H9 (cell line): ENCODE measurements around the gene TRPV3. TPM values are rescaled to one million over a fixed set of nuclear protein-coding genes. Genes with fewer than 3 reads are reported as not detected.
"Not testable (repeated sequence)": the region's sequence is repeated elsewhere in the genome, so short reads cannot be mapped to it uniquely, and the experiment has no call there.

Experiments
- DNase-seq: peaks from one replicate; pipeline ENCODE4 v3.0.0-alpha.2; 2017
- H2AFZ ChIP-seq: one replicate; pipeline ENCODE4 v1.6.1; 2013; ENCODE audit warnings: mild to moderate bottlenecking, low read length, control low read depth, moderate library complexity
- H2AK5ac ChIP-seq: 2 replicates; pipeline ENCODE4 v1.6.1; 2013; ENCODE audit warnings: low read length, control low read depth, mixed read lengths; ENCODE audit not compliant: insufficient read length
- H2BK120ac ChIP-seq: one replicate; pipeline ENCODE4 v1.6.1; 2013; ENCODE audit warnings: low read depth, mild to moderate bottlenecking, low read length, control low read depth, inconsistent platforms; ENCODE audit not compliant: poor library complexity, severe bottlenecking
- H2BK12ac ChIP-seq: 2 replicates; pipeline ENCODE4 v1.6.1; 2013; ENCODE audit warnings: low read length, control low read depth, mixed read lengths, low read depth; ENCODE audit not compliant: insufficient read length
- H2BK15ac ChIP-seq: 2 replicates; pipeline ENCODE4 v1.6.1; 2013; ENCODE audit warnings: low read depth, low read length, control low read depth
- H2BK20ac ChIP-seq: one replicate; pipeline ENCODE4 v1.6.1; 2013; ENCODE audit warnings: low read depth, mild to moderate bottlenecking, low read length, control low read depth, inconsistent platforms; ENCODE audit not compliant: poor library complexity, severe bottlenecking
- H2BK5ac ChIP-seq: 2 replicates; pipeline ENCODE4 v1.6.1; 2013; ENCODE audit warnings: low read length, control low read depth, mixed read lengths; ENCODE audit not compliant: insufficient read length
- H3K14ac ChIP-seq: 2 replicates; pipeline ENCODE4 v1.6.1; 2013; ENCODE audit warnings: low read length, control low read depth; ENCODE audit not compliant: insufficient read depth
- H3K18ac ChIP-seq: 2 replicates; pipeline ENCODE4 v1.6.1; 2013; ENCODE audit warnings: low read depth, mild to moderate bottlenecking, mixed read lengths, low read length, control low read depth; ENCODE audit not compliant: insufficient read length
- H3K23ac ChIP-seq: 2 replicates; pipeline ENCODE4 v1.6.1; 2013; ENCODE audit warnings: low read length, control low read depth, mixed read lengths, low read depth; ENCODE audit not compliant: insufficient read length
- H3K23me2 ChIP-seq: 2 replicates; pipeline ENCODE4 v1.6.1; 2013; ENCODE audit warnings: low read depth, mild to moderate bottlenecking, mixed read lengths, low read length, control low read depth; ENCODE audit not compliant: insufficient read length, poor library complexity, severe bottlenecking
- H3K27ac ChIP-seq: 2 replicates; pipeline ENCODE4 v1.5.1; 2013; ENCODE audit warnings: low read length, control low read depth, mixed read lengths, low read depth; ENCODE audit not compliant: insufficient read length
- H3K27me3 ChIP-seq: 2 replicates; pipeline ENCODE4 v1.6.1; 2013; ENCODE audit warnings: low read length, control low read depth, inconsistent platforms; ENCODE audit not compliant: insufficient read depth
- H3K4ac ChIP-seq: 2 replicates; pipeline ENCODE4 v1.6.1; 2013; ENCODE audit warnings: low read depth, mild to moderate bottlenecking, control low read depth, inconsistent platforms, low read length, moderate library complexity
- H3K4me1 ChIP-seq: 2 replicates; pipeline ENCODE4 v1.6.1; 2013; ENCODE audit warnings: low read length, control low read depth, inconsistent platforms; ENCODE audit not compliant: insufficient read depth
- H3K4me2 ChIP-seq: 2 replicates; pipeline ENCODE4 v1.6.1; 2013; ENCODE audit warnings: low read length, control low read depth, mixed read lengths; ENCODE audit not compliant: insufficient read length, insufficient read depth
- H3K56ac ChIP-seq: 2 replicates; pipeline ENCODE4 v1.6.1; 2013; ENCODE audit warnings: low read depth, mild to moderate bottlenecking, mixed read lengths, low read length, control low read depth; ENCODE audit not compliant: insufficient read length
- H3K79me1 ChIP-seq: 2 replicates; pipeline ENCODE4 v1.6.1; 2013; ENCODE audit warnings: low read depth, mild to moderate bottlenecking, moderate library complexity, low read length, control low read depth, inconsistent platforms; ENCODE audit not compliant: insufficient read depth, poor library complexity, severe bottlenecking
- H3K79me2 ChIP-seq: 2 replicates; pipeline ENCODE4 v1.6.1; 2013; ENCODE audit warnings: low read length, control low read depth, inconsistent platforms; ENCODE audit not compliant: insufficient read depth
- H3K9ac ChIP-seq: 2 replicates; pipeline ENCODE4 v1.6.1; 2013; ENCODE audit warnings: low read length, control low read depth, mixed read lengths; ENCODE audit not compliant: insufficient read length; ENCODE audit errors: extremely low read depth
- H3K9me3 ChIP-seq: one replicate; pipeline ENCODE4 v1.6.1; 2013; ENCODE audit warnings: low read depth, low read length, inconsistent platforms; ENCODE audit not compliant: control insufficient read depth
- H3T11ph ChIP-seq: one replicate; pipeline ENCODE4 v1.6.1; 2013; ENCODE audit warnings: mild to moderate bottlenecking, low read length, control low read depth, inconsistent platforms
- H4K20me1 ChIP-seq: one replicate; pipeline ENCODE4 v1.6.1; 2013; ENCODE audit not compliant: control insufficient read depth, insufficient read length, insufficient read depth
- H4K5ac ChIP-seq: 2 replicates; pipeline ENCODE4 v1.6.1; 2013; ENCODE audit warnings: low read depth, mild to moderate bottlenecking, mixed read lengths, low read length, control low read depth; ENCODE audit not compliant: insufficient read length
- H4K8ac ChIP-seq: replicated peaks from 2 replicates; pipeline ENCODE4 v1.6.1; 2013; ENCODE audit warnings: low read length, control low read depth, mixed read lengths, low read depth; ENCODE audit not compliant: insufficient read length
- H4K91ac ChIP-seq: 2 replicates; pipeline ENCODE4 v1.6.1; 2013; ENCODE audit warnings: low read depth, mild to moderate bottlenecking, moderate library complexity, mixed read lengths, low read length, control low read depth; ENCODE audit not compliant: insufficient read length
- H3K27ac Mint-ChIP-seq, 3 experiments: 2 replicates in 2 of 3; 3 replicates in 1 of 3; pipeline ENCODE4 v1.8.0; 2020 to 2021; ENCODE audit warnings: mixed read lengths in 3 of 3, mild to moderate bottlenecking in 1 of 3, moderate library complexity in 1 of 3
- H3K27me3 Mint-ChIP-seq: 2 replicates; pipeline ENCODE4 v1.8.0; 2021; ENCODE audit warnings: low read depth, mild to moderate bottlenecking, moderate library complexity, mixed read lengths
- H3K36me3 Mint-ChIP-seq, 3 experiments: 2 replicates in 2 of 3; 3 replicates in 1 of 3; pipeline ENCODE4 v1.8.0; 2020 to 2021; ENCODE audit warnings: low read depth in 3 of 3, mixed read lengths in 3 of 3; ENCODE audit not compliant: insufficient read depth in 1 of 3
- H3K4me1 Mint-ChIP-seq, 2 experiments: 2 replicates each; pipeline ENCODE4 v1.8.0; 2020; ENCODE audit warnings: mixed read lengths in 2 of 2
- H3K4me3 Mint-ChIP-seq, 2 experiments: 2 replicates in 1 of 2; 3 replicates in 1 of 2; pipeline ENCODE4 v1.8.0; 2020 to 2021; ENCODE audit warnings: mild to moderate bottlenecking in 2 of 2, mixed read lengths in 2 of 2, moderate library complexity in 1 of 2
- H3K9me3 Mint-ChIP-seq, 2 experiments: 2 replicates in 1 of 2; 3 replicates in 1 of 2; pipeline ENCODE4 v1.8.0; 2020; ENCODE audit warnings: mild to moderate bottlenecking in 2 of 2, mixed read lengths in 2 of 2, moderate library complexity in 1 of 2
- CTCF ChIP-seq: fragments of 200-600 bp; sonication (generic); conservative IDR thresholded peaks from 3 replicates; pipeline ENCODE4 v1.8.0; 2021; ENCODE audit warnings: antibody characterized with exemption, mild to moderate bottlenecking
- WGBS: extraction: QIAGEN DNeasy Blood & Tissue Kit; methylation state at CpG from one replicate; pipeline ENCODE4 v1.1.7; 2013; ENCODE audit warnings: missing lambda C conversion rate, low lambda C conversion rate, mixed read lengths; ENCODE audit not compliant: insufficient read length; ENCODE audit errors: extremely low coverage; 5-methylcytosine and 5-hydroxymethylcytosine counted together
- total RNA-seq: library from RNA; stranded (reverse); gene quantifications from 2 replicates; pipeline ENCODE4 v1.2.1, GENCODE V29; 2021

The TRPV3 gene
- total RNA-seq, 1 experiment from 2014 or later = 0.63 TPM

GRCh38 chr17:3469529-3469928, 88.1 kb downstream of the TRPV3 start:
- no peak overlapping the region for H4K5ac ChIP-seq
- no peak overlapping the region for H4K8ac ChIP-seq
- H2BK5ac ChIP-seq = no peak overlapping the region
- H4K20me1 ChIP-seq = no peaks in the 10 kb centered on the region
- no peak overlapping the region for H3K9ac ChIP-seq
- H3K4me2 ChIP-seq = no peak overlapping the region
- no peaks in the 10 kb centered on the region for H3K79me2 ChIP-seq
- no peaks in the 10 kb centered on the region for H3K4me1 ChIP-seq
- no peak overlapping the region for H2BK12ac ChIP-seq
- Mint-ChIP-seq H3K4me3 (no peak overlapping the region), H3K9me3 (peaks cover 0 to 2% of the 10 kb centered on the region in 2 experiments; a peak in 1 of 5 replicates), H3K36me3 (no peaks in the 10 kb centered on the region), H3K27me3 (no peaks in the 10 kb centered on the region), H3K27ac (no peak overlapping the region), H3K4me1 (peaks cover 5 to 6% of the 10 kb centered on the region in 2 experiments)
- H3K23ac ChIP-seq = no peak overlapping the region
- H3K18ac ChIP-seq = no peak overlapping the region
- H3K27me3 ChIP-seq = no peaks in the 10 kb centered on the region
- no peak for TF ChIP-seq CTCF
- H2BK20ac ChIP-seq = no peak overlapping the region
- H2BK15ac ChIP-seq = no peak overlapping the region
- no peak overlapping the region for H4K91ac ChIP-seq
- no CpG with 5 or more reads among the region's 5 CpGs for WGBS
- no peak overlapping the region for H3K27ac ChIP-seq
- no peak overlapping the region for H2BK120ac ChIP-seq
- H3K14ac ChIP-seq = no peak overlapping the region
- no peaks in the 10 kb centered on the region for H3K9me3 ChIP-seq
- H3K23me2 ChIP-seq = no peaks in the 10 kb centered on the region
- no peak overlapping the region for H3T11ph ChIP-seq
- no peak overlapping the region for H3K4ac ChIP-seq
- no peak overlapping the region for H2AFZ ChIP-seq
- no peak for DNase-seq
- H3K56ac ChIP-seq = no peak overlapping the region
- H3K79me1 ChIP-seq = no peaks in the 10 kb centered on the region
- no peak overlapping the region for H2AK5ac ChIP-seq

GRCh38 chr17:3466355-3466754, 91.3 kb downstream of the TRPV3 start:
- H3K27ac Mint-ChIP-seq, H3K4me3 Mint-ChIP-seq, H3K4me1 ChIP-seq, H3K4me1 Mint-ChIP-seq, H3K4me2 ChIP-seq, H3K23ac ChIP-seq, H3K4ac ChIP-seq, H2AK5ac ChIP-seq, H2BK120ac ChIP-seq, H3K36me3 Mint-ChIP-seq, H3K79me2 ChIP-seq, H2AFZ ChIP-seq, H3K23me2 ChIP-seq, DNase-seq, H3K9me3 Mint-ChIP-seq, H3T11ph ChIP-seq, H2BK5ac ChIP-seq, H4K8ac ChIP-seq, H3K79me1 ChIP-seq, H2BK15ac ChIP-seq, H3K27me3 ChIP-seq, H3K27ac ChIP-seq, H3K9ac ChIP-seq, H4K20me1 ChIP-seq, H4K5ac ChIP-seq, H3K18ac ChIP-seq, H3K56ac ChIP-seq, H2BK12ac ChIP-seq, H4K91ac ChIP-seq, H3K27me3 Mint-ChIP-seq, H3K14ac ChIP-seq, H3K9me3 ChIP-seq, H2BK20ac ChIP-seq: not testable (repeated sequence)
- WGBS = no CpG with 5 or more reads among the region's 1 CpG
